Nephron (organoid): ENCODE data around the gene PTPN21.

Source experiments
- H3K27ac Mint-ChIP-seq, 3 experiments: 2 replicates each; pipeline ENCODE4 v1.8.0; 2020; ENCODE audit warnings: mixed read lengths in 3 of 3, mild to moderate bottlenecking in 2 of 3, moderate library complexity in 1 of 3
- H3K27me3 Mint-ChIP-seq: 2 replicates; pipeline ENCODE4 v1.8.0; 2021; ENCODE audit warnings: low read depth, mild to moderate bottlenecking, moderate library complexity, mixed read lengths
- H3K36me3 Mint-ChIP-seq: 2 replicates; pipeline ENCODE4 v1.8.0; 2020; ENCODE audit warnings: low read depth, mixed read lengths
- H3K4me1 Mint-ChIP-seq: 2 replicates; pipeline ENCODE4 v1.8.0; 2020; ENCODE audit warnings: mixed read lengths
- H3K4me3 Mint-ChIP-seq, 3 experiments: 2 replicates each; pipeline ENCODE4 v1.8.0; 2020; ENCODE audit warnings: mild to moderate bottlenecking in 3 of 3, mixed read lengths in 3 of 3, moderate library complexity in 2 of 3
- H3K9me3 Mint-ChIP-seq: 2 replicates; pipeline ENCODE4 v1.8.0; 2020; ENCODE audit warnings: mixed read lengths
- TF ChIP-seq, protein P1 (sequence below), 3 experiments: fragments of 200-600 bp; sonication (generic); IDR thresholded peaks; one replicate each; pipeline ENCODE4 v1.5.0; 2021; ENCODE audit warnings: antibody characterized with exemption in 3 of 3; ENCODE audit not compliant: unreplicated experiment in 3 of 3

The PTPN21 gene

GRCh38 chr14:88562831-88563686 lies 8.3 kb upstream of the PTPN21 start, which contains the start of gene ZC3H14:
Gene ZC3H14 (plus strand): TSS chr14:88563037. CDS start chr14:88563134, 97 bp downstream.
- H3K4me1 Mint-ChIP-seq, result peaks cover 29% of the 10 kb centered on the region
- H3K9me3 Mint-ChIP-seq, result no peaks in the 10 kb centered on the region
- peak within 1 kb of the TSS; percentile 92 to 97 (median 94) for H3K4me3 Mint-ChIP-seq
- H3K27ac Mint-ChIP-seq, result peak within 1 kb of the TSS; percentile 80 to 99 (median 91)
- TF ChIP-seq, protein P1, sequence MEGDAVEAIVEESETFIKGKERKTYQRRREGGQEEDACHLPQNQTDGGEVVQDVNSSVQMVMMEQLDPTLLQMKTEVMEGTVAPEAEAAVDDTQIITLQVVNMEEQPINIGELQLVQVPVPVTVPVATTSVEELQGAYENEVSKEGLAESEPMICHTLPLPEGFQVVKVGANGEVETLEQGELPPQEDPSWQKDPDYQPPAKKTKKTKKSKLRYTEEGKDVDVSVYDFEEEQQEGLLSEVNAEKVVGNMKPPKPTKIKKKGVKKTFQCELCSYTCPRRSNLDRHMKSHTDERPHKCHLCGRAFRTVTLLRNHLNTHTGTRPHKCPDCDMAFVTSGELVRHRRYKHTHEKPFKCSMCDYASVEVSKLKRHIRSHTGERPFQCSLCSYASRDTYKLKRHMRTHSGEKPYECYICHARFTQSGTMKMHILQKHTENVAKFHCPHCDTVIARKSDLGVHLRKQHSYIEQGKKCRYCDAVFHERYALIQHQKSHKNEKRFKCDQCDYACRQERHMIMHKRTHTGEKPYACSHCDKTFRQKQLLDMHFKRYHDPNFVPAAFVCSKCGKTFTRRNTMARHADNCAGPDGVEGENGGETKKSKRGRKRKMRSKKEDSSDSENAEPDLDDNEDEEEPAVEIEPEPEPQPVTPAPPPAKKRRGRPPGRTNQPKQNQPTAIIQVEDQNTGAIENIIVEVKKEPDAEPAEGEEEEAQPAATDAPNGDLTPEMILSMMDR (IDR thresholded peaks at IDR 0.05; ENCODE audit: unreplicated experiment in 3 of 3), result no peak
- H3K27me3 Mint-ChIP-seq, result peaks cover 4% of the 10 kb centered on the region
- H3K36me3 Mint-ChIP-seq, result peaks cover 5% of the 10 kb centered on the region

GRCh38 chr14:88562532-88562830 lies 7.7 kb upstream of the PTPN21 start:
- Mint-ChIP-seq H3K27me3 (peaks cover 4% of the 10 kb centered on the region), H3K4me3 (peak overlapping the region; percentile 92 to 97 (median 94)), H3K9me3 (no peaks in the 10 kb centered on the region), H3K27ac (peak overlapping the region; percentile 80 to 91 (median 80)), H3K36me3 (no peaks in the 10 kb centered on the region), H3K4me1 (peaks cover 29% of the 10 kb centered on the region)
- TF ChIP-seq, protein P1 (IDR thresholded peaks at IDR 0.05; ENCODE audit: unreplicated experiment in 3 of 3), result no peak

GRCh38 chr14:88559852-88560251 lies 5.0 kb upstream of the PTPN21 start:
- Mint-ChIP-seq H3K36me3 (no peaks in the 10 kb centered on the region), H3K4me3 (peak overlapping the region; percentile 8 to 49 (median 34)), H3K27me3 (peaks cover 8% of the 10 kb centered on the region), H3K4me1 (peaks cover 50% of the 10 kb centered on the region), H3K27ac (peak overlapping the region; percentile 23 to 71 (median 31)), H3K9me3 (no peaks in the 10 kb centered on the region)
- TF ChIP-seq, protein P1 (IDR thresholded peaks at IDR 0.05; ENCODE audit: unreplicated experiment in 3 of 3), result peak; percentile 49 to 50 (median 50)

- TF ChIP-seq, protein P1 (IDR thresholded peaks at IDR 0.05; ENCODE audit: unreplicated experiment in 3 of 3), result no peak
- peak overlapping the region; percentile 52 to 92 (median 82) for H3K27ac Mint-ChIP-seq
- peaks cover 45% of the 10 kb centered on the region for H3K4me1 Mint-ChIP-seq
- H3K4me3 Mint-ChIP-seq, result peak overlapping the region; percentile 62 to 86 (median 82)
- peaks cover 4% of the 10 kb centered on the region for H3K27me3 Mint-ChIP-seq
- no peaks in the 10 kb centered on the region for H3K9me3 Mint-ChIP-seq
- no peaks in the 10 kb centered on the region for H3K36me3 Mint-ChIP-seq
Observed at GRCh38 chr14:88556581-88556980, 1.8 kb upstream of the PTPN21 start.

- Mint-ChIP-seq H3K9me3 (no peaks in the 10 kb centered on the region), H3K4me1 (peaks cover 42% of the 10 kb centered on the region), H3K4me3 (peak overlapping the region; percentile 94 to 98 (median 95)), H3K36me3 (peaks cover 9% of the 10 kb centered on the region), H3K27ac (peak overlapping the region; percentile 88 to 99 (median 99)), H3K27me3 (peaks cover 4% of the 10 kb centered on the region)
- TF ChIP-seq, protein P1 (IDR thresholded peaks at IDR 0.05; ENCODE audit: unreplicated experiment in 3 of 3), result no peak
Observed at GRCh38 chr14:88553886-88554456, 836 bp downstream of the PTPN21 start.
